HCT116 (cell line): ENCODE results near the gene MAP2K5. TPM values are rescaled to one million over a fixed set of nuclear protein-coding genes. Genes with fewer than 3 reads are reported as not detected.

ENCODE experiments used
- ATAC-seq: fragments of 200-7000 bp; cut with Tn5 transposase; 2 replicates; pipeline ENCODE4 v1.9.1; 2020; ENCODE audit warnings: mild to moderate bottlenecking, moderate library complexity
- BruUV-seq: library from RNA; stranded (reverse); fragments of 400-500 nt; replicated peaks from 2 replicates; lab custom pipeline; 2021; lab: Mats Ljungman, UMichigan
- CTCF ChIA-PET: fragments of 300-600 bp; sonication (Branson Sonifier 250); formaldehyde crosslinking; loops from one replicate; lab custom pipeline; 2021; ENCODE audit warnings: antibody characterized with exemption; lab: Charles Lee
- POLR2A ChIA-PET: fragments of 300-600, 350-600 bp; sonication (Branson Sonifier 250); formaldehyde crosslinking; loops from one replicate; lab custom pipeline; 2021; ENCODE audit warnings: antibody characterized with exemption; lab: Charles Lee
- RAD21 ChIA-PET, 2 experiments: fragments of 300-600 bp; sonication (Branson Sonifier 250); formaldehyde crosslinking; loops; one replicate each; lab custom pipeline; 2023; ENCODE audit warnings: low total read pairs in 2 of 2; ENCODE audit not compliant: uncharacterized antibody in 2 of 2, unreplicated experiment in 2 of 2, low non-redundant PET in 1 of 2; lab: Charles Lee
- DNase-seq: peaks from one replicate; pipeline ENCODE4 v3.0.0-alpha.2; 2010; ENCODE audit warnings: low read depth, low spot score
- H2AFZ ChIP-seq: fragments of 200-600 bp; shearing (Covaris generic), sonication (generic); 2 replicates; pipeline ENCODE4 v1.6.1; 2017; ENCODE audit warnings: low read depth, mixed run types, mixed read lengths, antibody characterized with exemption, low read length; ENCODE audit not compliant: poor library complexity, severe bottlenecking
- H3K27ac ChIP-seq: 2 replicates; pipeline ENCODE4 v1.5.1; 2012; ENCODE audit warnings: low read depth, low read length
- H3K27me3 ChIP-seq: fragments of 200-600 bp; sonication (generic); 2 replicates; pipeline ENCODE4 v1.6.1; 2016; ENCODE audit warnings: mixed run types, low read length, mixed read lengths; ENCODE audit not compliant: insufficient read depth
- H3K36me3 ChIP-seq, 2 experiments: fragments of 200-500 bp in 1 of 2; fragments of 200-600 bp in 1 of 2; sonication (Bioruptor generic) in 1 of 2; sonication (generic) in 1 of 2; 2 replicates each; pipeline versions ENCODE4 v1.5.1 to v1.6.1; 2014 to 2016; ENCODE audit warnings: low read length in 2 of 2, inconsistent platforms in 1 of 2, mixed read lengths in 1 of 2, mixed run types in 1 of 2; ENCODE audit not compliant: insufficient read depth in 2 of 2, control insufficient read depth in 1 of 2
- H3K4me1 ChIP-seq, 2 experiments: fragments of 200-600 bp in 1 of 2; sonication (generic) in 1 of 2; 2 replicates each; pipeline versions ENCODE4 v1.5.1 to v1.6.1; 2012 to 2017; ENCODE audit warnings: low read length in 2 of 2, inconsistent platforms in 1 of 2, mild to moderate bottlenecking in 1 of 2, mixed read lengths in 1 of 2, mixed run types in 1 of 2, moderate library complexity in 1 of 2; ENCODE audit not compliant: insufficient read depth in 2 of 2, control insufficient read depth in 1 of 2
- H3K4me2 ChIP-seq: fragments of 200-600 bp; sonication (generic); 2 replicates; pipeline ENCODE4 v1.6.1; 2017; ENCODE audit warnings: mixed run types, low read length, mixed read lengths
- H3K4me3 ChIP-seq, 2 experiments: fragments of 200-600 bp in 1 of 2; sonication (generic) in 1 of 2; replicated peaks in 1 of 2; 2 replicates each; pipeline ENCODE4 v1.5.1; 2011 to 2016; ENCODE audit warnings: low read length in 2 of 2, control low read depth in 1 of 2, low read depth in 1 of 2, mild to moderate bottlenecking in 1 of 2, mixed read lengths in 1 of 2, mixed run types in 1 of 2
- H3K79me2 ChIP-seq: fragments of 200-600 bp; sonication (generic); 2 replicates; pipeline ENCODE4 v1.6.1; 2017; ENCODE audit warnings: mild to moderate bottlenecking, mixed run types, low read length, moderate library complexity, mixed read lengths; ENCODE audit not compliant: insufficient read depth
- H3K9ac ChIP-seq: fragments of 200-600 bp; sonication (generic); 2 replicates; pipeline ENCODE4 v1.6.1; 2016; ENCODE audit warnings: low read length, mixed read lengths
- H3K9me2 ChIP-seq: fragments of 200-600 bp; sonication (generic), shearing (Covaris generic); 2 replicates; pipeline ENCODE4 v1.6.1; 2017; ENCODE audit warnings: mixed run types, mild to moderate bottlenecking, moderate library complexity; ENCODE audit not compliant: insufficient read depth
- H3K9me3 ChIP-seq, 2 experiments: fragments of 200-500 bp in 1 of 2; fragments of 200-600 bp in 1 of 2; sonication (Bioruptor generic) in 1 of 2; sonication (generic) in 1 of 2; 2 replicates each; pipeline ENCODE4 v1.6.1; 2014 to 2017; ENCODE audit warnings: low read length in 2 of 2, mixed read lengths in 2 of 2, inconsistent platforms in 1 of 2, low read depth in 1 of 2, mild to moderate bottlenecking in 1 of 2, mixed run types in 1 of 2, moderate library complexity in 1 of 2; ENCODE audit not compliant: control insufficient read depth in 1 of 2, insufficient read depth in 1 of 2
- H4K20me1 ChIP-seq: fragments of 200-600 bp; sonication (generic), shearing (Covaris generic); 2 replicates; pipeline ENCODE4 v1.6.1; 2017; ENCODE audit warnings: mixed run types, mild to moderate bottlenecking, moderate library complexity; ENCODE audit not compliant: insufficient read depth
- ATF3 ChIP-seq: IDR thresholded peaks from 2 replicates; pipeline ENCODE4 v1.6.1; 2012
- CBX3 ChIP-seq: IDR thresholded peaks from 2 replicates; pipeline ENCODE4 v1.6.1; 2012; ENCODE audit warnings: low read depth
- CEBPB ChIP-seq: IDR thresholded peaks from 2 replicates; pipeline ENCODE4 v1.6.1; 2012; ENCODE audit warnings: low read depth
- EGR1 ChIP-seq: IDR thresholded peaks from 2 replicates; pipeline ENCODE4 v1.6.1; 2012; ENCODE audit warnings: low read depth
- ELF1 ChIP-seq: IDR thresholded peaks from 2 replicates; pipeline ENCODE4 v1.6.1; 2012; ENCODE audit warnings: low read depth, borderline replicate concordance
- EZH2 ChIP-seq: fragments of 200-600 bp; sonication (generic); IDR thresholded peaks from 2 replicates; pipeline ENCODE4 v1.6.1; 2017; ENCODE audit warnings: antibody characterized with exemption, mixed run types
- EZH2phosphoT487 ChIP-seq: fragments of 200-600 bp; IDR thresholded peaks from 2 replicates; pipeline ENCODE4 v1.6.1; 2018; ENCODE audit warnings: antibody characterized with exemption, borderline replicate concordance
- FOSL1 ChIP-seq: IDR thresholded peaks from 2 replicates; pipeline ENCODE4 v1.6.1; 2012; ENCODE audit warnings: low read depth
- JUND ChIP-seq: IDR thresholded peaks from 2 replicates; pipeline ENCODE4 v1.6.1; 2012
- POLR2A ChIP-seq: IDR thresholded peaks from 2 replicates; pipeline ENCODE4 v1.7.0; 2011; ENCODE audit warnings: borderline replicate concordance; ENCODE audit not compliant: insufficient read depth, insufficient read length; ENCODE audit errors: extremely low read depth
- SIN3A ChIP-seq: IDR thresholded peaks from 2 replicates; pipeline ENCODE4 v1.6.1; 2012; ENCODE audit warnings: low read depth
- TCF7L2 ChIP-seq: IDR thresholded peaks from 2 replicates; pipeline ENCODE4 v1.7.0; 2011; ENCODE audit warnings: borderline replicate concordance, inconsistent platforms; ENCODE audit not compliant: insufficient read depth, insufficient read length; ENCODE audit errors: extremely low read depth
- ZBTB33 ChIP-seq: IDR thresholded peaks from 2 replicates; pipeline ENCODE4 v1.6.1; 2011; ENCODE audit warnings: mild to moderate bottlenecking, low read length, moderate library complexity; ENCODE audit not compliant: insufficient replicate concordance; ENCODE audit errors: extremely low read depth
- ZFX ChIP-seq: fragments of 450-650 bp; IDR thresholded peaks from 2 replicates; pipeline ENCODE4 v1.6.1; 2017
- intact Hi-C: fragments of 100-400 bp; cut with micrococcal nuclease; formaldehyde crosslinking; loops from 2 replicates; pipeline ENCODE4 v1.10.0; 2022
- total RNA-seq: library from RNA; stranded (reverse); gene quantifications from one replicate; pipeline ENCODE4 v1.2.1, GENCODE V29; 2021; ENCODE audit not compliant: unreplicated experiment

Gene MAP2K5
- total RNA-seq, 1 experiment from 2014 or later: 15.6 TPM

- Histone ChIP-seq H3K9me3 (no peaks in the 10 kb centered on the region), H3K9ac (no peak overlapping the region), H3K4me2 (no peak overlapping the region), H3K27me3 (no peaks in the 10 kb centered on the region), H3K9me2 (no peaks in the 10 kb centered on the region), H3K4me3 (no peak overlapping the region)
- DNase-seq: no peak
- intact Hi-C loops: no loop called here
- CTCF ChIA-PET: no interaction called here
- RAD21 ChIA-PET: no interaction called here
- TF ChIP-seq CEBPB (no peak), FOSL1 (no peak), JUND (no peak), CBX3 (no peak), SIN3A (no peak), ZBTB33 (no peak), POLR2A (no peak), TCF7L2 (no peak), ATF3 (no peak), EGR1 (no peak), EZH2phosphoT487 (no peak), EZH2 (no peak), ELF1 (no peak), ZFX (no peak)
- TF ChIP-seq, all 23 proteins: peak for 0
- H3K79me2 ChIP-seq: no peaks in the 10 kb centered on the region
- BruUV-seq: no TSS peak
- no peaks in the 10 kb centered on the region for H4K20me1 ChIP-seq
- H3K4me1 ChIP-seq: no peaks in the 10 kb centered on the region
- no peaks in the 10 kb centered on the region for H3K36me3 ChIP-seq
- no peak for ATAC-seq
- H2AFZ ChIP-seq: no peak overlapping the region
- no peak overlapping the region for H3K27ac ChIP-seq
- POLR2A ChIA-PET: no interaction called here
Measured at GRCh38 chr15:67807836-67808235, 265.3 kb downstream of the MAP2K5 start.
